Fibroblast of lung (primary cell): Measurements from ENCODE around the gene UBE2G1.

ENCODE experiments used
- CTCF ChIP-seq, 2 donors: IDR thresholded peaks in 1 of 2; conservative IDR thresholded peaks in 1 of 2; 1 replicate in 1 of 2; 2 replicates in 1 of 2; pipeline ENCODE4 v1.5.1; 2011 to 2012; ENCODE audit warnings: low read length in 2 of 2, control low read depth in 1 of 2, inconsistent platforms in 1 of 2, low read depth in 1 of 2, mild to moderate bottlenecking in 1 of 2
- EZH2 ChIP-seq: IDR thresholded peaks from 2 replicates; pipeline ENCODE4 v1.5.1; 2012; ENCODE audit warnings: low read length, control low read depth, mild to moderate bottlenecking; ENCODE audit errors: missing control alignments

DNA sequence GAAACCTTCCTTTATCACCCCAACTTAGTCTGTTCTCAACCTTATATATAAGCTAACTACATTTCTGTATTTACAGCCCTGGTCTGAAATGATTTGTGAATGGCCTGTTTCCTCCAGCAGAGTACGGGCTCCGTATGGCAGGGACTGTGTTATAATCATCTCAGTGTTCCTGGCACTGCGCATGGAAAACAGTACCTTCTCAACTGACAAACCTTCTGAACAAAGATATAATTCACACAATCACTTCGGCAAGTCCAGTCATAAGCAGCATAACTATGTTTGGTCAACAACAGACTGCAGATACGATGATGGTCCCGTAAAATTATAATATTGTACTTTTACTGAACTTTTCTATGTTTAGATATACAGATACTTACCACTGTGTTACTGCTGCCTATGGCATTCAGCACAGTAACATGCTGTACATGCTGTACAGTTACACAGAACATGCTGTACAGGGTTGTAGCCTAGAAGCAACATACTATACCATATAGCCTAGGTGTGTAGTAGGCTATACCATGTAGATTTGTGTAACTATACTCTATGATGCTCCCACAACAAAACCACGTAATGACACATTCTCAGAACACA, 132.7 kb downstream of the UBE2G1 start:
- TF ChIP-seq EZH2 (no peak), CTCF (conservative IDR thresholded peaks at IDR 0.05 in 1 of 2, IDR thresholded peaks at IDR 0.05 in 1 of 2; ENCODE audit: low read depth in 1 of 2, low read length in 2 of 2) (no peak)
